CD4-positive, alpha-beta T cell treated with Interferon alpha-2 for 1 hour (primary cell): ENCODE results near the gene XIRP2.

Experiments
- DNase-seq, 2 donors: peaks; one replicate each; pipeline ENCODE4 v3.0.0-alpha.2; 2020 to 2022

The XIRP2 gene

DNA sequence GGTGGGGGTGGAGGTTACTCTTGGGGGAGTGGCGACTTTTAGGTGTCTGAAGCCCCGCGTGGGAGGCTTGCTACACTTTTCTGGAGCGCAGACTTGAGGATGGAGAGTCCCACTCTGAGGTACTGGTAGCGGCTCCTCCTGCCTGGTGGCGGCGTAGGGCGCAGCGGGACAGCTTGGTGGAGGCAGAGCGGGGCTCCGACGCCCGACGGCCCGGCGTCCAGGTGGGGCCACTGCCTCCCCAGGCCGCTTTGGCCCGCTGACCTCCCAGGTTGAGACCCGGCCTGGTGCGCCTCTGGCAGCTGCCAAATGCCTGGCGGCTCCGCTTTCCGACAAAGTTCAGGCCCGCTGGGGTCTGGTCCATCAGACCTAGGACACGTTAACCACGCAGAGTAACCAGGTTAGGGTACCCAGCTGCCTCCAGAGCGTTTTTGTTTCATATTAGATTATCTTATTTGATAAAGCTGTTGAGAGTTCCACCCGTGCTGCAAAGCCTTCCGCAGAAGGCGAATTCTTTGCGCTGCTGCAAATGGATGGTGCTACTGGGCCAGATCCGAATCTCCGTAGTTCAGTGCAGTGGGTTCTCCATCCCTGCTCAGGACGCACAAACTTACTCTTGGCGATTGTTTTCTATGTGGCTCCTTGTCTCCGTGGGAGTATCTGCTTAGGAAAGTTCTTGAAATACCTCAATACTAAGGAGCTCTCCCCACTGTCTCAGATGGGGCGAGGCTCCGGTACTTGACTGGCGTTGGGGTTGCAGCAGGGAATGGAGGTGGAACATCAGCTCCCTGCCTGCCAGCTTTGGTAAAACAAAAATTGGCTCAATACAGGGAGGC lies 405.9 kb downstream of the XIRP2 start:
- DNase-seq, result no peak

GRCh38 chr2:167294776-167295140 lies 406.5 kb downstream of the XIRP2 start:
- DNase-seq, result no peak

- no peak for DNase-seq
Observed at GRCh38 chr2:167297292-167297691, 409.0 kb downstream of the XIRP2 start.

DNA sequence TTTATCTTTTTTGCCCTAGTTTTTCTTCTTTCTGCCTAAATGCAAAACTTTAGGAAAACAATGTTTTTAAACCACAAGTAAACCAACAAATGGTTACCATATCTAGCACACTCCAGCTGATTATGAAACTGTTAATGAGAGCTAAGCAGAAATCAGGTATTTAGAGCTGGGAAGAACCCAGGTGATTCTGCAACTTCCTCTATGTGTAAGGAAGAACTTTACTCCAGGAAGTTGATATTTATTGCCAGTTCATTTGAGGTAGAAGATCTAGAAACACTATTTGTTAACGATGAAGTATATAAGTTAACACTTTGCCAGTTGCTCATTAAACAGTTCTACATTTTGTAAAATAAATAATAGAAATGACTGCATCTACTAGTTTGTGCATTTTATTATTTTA lies 409.7 kb downstream of the XIRP2 start:
- no peak for DNase-seq
